Right renal cortex interstitium (tissue), 3 donors: Measurements from ENCODE around the gene RBM23. TPM values are rescaled to one million over a fixed set of nuclear protein-coding genes. Genes with fewer than 3 reads are reported as not detected.
"Not testable (repeated sequence)": the region's sequence is repeated elsewhere in the genome, so short reads cannot be mapped to it uniquely, and the experiment has no call there.

Experiments
- DNase-seq, 3 donors: peaks; one replicate each; pipeline ENCODE4 v3.0.0-alpha.2; 2013; ENCODE audit warnings: low read depth in 3 of 3, low spot score in 2 of 3
- polyA plus RNA-seq, 3 donors: library from polyadenylated mRNA; unstranded; fragments of 120-200 nt; gene quantifications; one replicate each; pipeline ENCODE4 v1.2.1, GENCODE V29; 2013; ENCODE audit not compliant: insufficient read length in 3 of 3

RBM23 gene
- polyA plus RNA-seq, 3 donors: 118 to 125 (median 119) TPM

DNA sequence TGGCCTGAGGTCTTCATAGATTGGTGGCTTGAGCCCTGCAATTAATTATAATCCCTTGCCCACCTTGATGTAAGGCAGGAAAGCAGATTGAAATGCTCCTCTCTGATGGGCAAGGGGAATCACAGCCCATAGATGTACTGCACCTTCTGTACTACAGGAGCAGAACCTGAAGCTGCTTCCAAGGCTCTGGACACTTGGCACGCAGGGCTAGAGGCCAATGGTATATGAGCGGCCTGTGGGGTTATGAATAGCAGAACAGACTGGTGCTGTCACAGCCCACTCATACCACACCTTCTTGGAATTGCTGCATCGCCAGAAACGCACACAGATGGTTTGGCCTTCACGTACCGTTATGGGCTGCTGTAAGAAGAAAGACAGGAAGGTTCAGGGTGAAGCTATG is 1.7 kb upstream of the RBM23 start:
- DNase-seq: no peak

DNA sequence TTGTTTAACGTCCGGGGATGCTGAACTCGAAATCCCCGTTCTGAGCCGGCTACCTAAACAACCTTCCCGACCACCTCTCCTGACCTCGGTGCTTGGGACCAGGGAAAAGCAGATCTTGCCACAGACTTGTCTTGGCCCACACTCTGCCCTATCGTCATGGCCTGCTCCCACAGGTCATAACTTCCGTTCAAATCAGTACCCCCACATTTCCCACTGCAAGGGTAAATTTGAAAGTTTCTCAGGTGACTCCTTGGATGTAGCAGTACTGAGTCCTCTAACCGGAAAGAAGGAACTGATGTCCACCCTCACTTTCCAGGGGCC is 612 bp upstream of the RBM23 start:
- DNase-seq: no peak

- DNase-seq: no peak
Observed at GRCh38 chr14:22915886-22916521, 2.9 kb downstream of the RBM23 start.

GRCh38 chr14:22914836-22915235 is 4.1 kb downstream of the RBM23 start:
- not testable (repeated sequence) for DNase-seq

DNA sequence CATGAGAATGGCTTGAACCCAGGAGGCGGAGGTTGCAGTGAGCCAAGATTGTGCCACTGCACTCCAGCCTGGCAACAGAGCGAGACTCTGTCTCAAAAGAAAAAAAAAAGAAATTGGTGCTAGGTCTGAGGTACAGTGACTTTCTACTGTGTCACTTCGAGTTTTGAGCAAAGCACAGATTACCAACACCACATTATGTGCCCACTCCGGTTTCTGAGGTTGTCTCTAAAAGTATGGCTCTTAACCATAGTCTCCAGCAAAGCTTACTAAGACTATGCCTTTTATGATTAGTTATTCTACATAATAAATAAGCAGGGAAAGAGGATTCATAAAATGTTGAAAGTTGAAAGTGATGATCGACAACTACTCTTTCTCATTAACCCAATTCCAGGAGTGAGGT is 8.0 kb downstream of the RBM23 start:
- no peak for DNase-seq

- DNase-seq: no peak
Observed at GRCh38 chr14:22908601-22909000, 10.3 kb downstream of the RBM23 start.

- no peak for DNase-seq
Observed at GRCh38 chr14:22907429-22907828, 11.5 kb downstream of the RBM23 start.

DNA sequence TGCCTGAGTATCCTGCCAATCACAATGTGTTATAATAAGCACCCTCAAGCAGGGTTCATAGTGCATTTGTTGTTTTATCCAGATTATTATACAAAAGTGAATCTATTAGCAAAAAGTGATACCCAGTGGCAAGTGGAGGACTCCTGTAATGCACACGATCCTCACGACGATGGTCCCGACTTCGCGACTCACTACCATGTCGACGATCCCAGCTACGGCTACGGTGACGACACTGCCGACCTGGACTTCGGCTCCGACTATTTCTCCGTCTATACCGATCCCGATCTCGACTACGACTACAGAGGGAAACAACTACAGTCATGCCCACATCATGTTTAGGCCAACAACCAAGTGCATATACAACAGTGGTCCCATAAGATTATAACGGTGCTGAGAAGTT is 12.9 kb downstream of the RBM23 start:
- no peak for DNase-seq

- DNase-seq: no peak
Observed at GRCh38 chr14:22905627-22906026, 13.3 kb downstream of the RBM23 start.

DNA sequence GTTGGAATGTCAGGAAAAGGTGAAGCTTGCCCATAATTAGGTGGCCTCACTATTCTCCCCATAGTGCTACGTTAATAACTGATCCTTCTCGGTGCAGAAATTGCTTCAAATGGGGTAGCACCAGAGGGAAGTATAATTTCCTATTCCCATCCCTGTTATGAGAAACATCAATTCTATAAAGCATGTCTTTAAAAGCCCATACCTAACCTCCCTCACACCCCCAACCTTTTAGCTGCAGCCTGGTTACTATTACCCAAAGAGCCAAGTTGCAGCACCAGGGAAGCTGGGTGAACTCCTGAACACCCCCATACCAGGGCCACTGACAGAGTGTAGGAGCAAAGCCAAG is 15.2 kb downstream of the RBM23 start:
- no peak for DNase-seq

GRCh38 chr14:22901799-22902198 is 17.1 kb downstream of the RBM23 start:
- DNase-seq: no peak

DNA sequence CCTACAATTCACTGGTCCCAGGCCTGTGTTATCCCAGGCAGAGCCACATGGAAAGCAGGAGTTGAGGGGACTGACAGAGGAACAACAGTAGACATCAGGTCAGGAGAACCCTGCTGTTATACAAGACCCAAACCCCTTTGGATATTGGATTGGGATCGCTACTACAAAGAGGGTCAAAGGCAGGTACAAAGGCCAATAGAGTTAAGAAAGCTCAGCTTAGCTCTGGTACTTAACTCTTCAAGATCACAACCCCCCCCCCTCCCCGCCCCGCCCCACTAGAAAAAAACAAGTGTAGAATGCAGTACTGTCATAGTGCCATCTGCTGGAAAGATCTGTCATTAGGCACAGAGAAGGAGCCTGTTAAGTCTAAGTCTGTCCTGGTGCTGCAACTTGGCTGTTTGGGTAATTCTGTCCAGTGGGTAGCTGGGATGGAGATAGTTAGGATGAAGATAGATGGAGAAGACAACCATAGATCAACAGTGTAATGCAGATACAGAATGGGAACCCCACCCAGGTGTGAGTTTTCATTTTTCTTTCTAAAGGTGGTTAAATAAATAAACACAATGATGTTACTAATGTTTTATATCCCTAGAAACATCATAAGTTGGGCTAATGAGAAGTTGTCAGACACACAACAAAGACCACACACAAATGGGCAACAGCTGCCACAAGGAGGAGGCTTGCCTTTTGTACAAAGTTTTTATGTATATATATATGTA is 18.7 kb downstream of the RBM23 start:
- DNase-seq: no peak

DNA sequence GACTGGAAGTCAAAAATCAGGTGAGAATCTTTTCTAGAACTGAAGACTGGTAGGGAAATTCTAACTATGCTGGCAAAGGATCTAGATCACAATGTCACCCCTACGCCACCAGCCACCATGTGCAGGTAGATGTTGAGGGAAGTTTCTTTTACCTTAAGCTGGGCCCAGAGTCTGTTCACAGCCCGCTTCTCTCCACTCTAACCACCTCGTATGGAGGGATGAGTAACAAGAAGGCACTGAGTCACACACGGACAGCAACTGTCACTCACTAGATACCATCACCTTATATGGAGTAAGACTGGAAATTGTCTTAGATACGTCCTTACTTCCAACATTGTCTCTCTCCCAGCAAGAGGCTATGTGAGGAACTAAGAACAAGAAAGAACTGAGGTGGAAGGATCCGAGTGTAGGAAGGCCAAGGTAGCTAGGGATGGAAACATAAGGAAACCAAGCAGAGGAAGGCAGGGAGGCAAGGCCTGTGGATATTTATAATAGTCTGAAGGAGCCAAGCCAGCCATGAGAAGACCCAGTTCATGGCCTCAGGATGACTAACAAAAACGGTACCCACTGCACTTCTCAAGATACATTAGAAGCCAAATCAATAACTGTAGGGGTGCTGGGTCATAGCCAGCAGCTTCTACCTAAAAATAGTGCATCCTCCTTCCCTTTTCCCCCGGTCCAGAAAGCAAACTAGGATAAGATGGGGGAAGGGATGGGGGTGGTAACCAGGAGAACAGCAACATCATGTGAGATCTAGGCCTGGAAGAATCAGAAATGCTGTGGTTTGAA is 20.5 kb downstream of the RBM23 start:
- DNase-seq: no peak

DNA sequence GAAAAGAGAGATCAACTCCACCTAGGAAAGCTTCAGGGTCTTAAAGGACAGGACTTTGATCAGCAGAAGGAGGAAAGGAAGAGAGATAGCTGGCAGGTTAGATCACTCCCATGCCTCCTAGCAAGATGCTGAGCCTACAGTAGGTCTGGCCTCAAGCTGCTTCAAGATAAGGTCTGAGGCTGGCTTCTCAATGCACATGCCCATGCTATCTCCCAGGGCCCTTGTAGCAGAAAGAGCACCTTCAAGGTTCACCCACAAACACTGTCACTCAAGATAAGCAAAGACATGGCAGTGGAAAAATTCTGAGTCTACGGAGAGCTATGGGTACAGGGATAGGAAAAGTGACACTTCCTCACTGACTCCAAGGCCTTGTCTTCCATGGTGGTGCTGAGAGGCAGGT is 21.6 kb downstream of the RBM23 start:
- DNase-seq: no peak

DNA sequence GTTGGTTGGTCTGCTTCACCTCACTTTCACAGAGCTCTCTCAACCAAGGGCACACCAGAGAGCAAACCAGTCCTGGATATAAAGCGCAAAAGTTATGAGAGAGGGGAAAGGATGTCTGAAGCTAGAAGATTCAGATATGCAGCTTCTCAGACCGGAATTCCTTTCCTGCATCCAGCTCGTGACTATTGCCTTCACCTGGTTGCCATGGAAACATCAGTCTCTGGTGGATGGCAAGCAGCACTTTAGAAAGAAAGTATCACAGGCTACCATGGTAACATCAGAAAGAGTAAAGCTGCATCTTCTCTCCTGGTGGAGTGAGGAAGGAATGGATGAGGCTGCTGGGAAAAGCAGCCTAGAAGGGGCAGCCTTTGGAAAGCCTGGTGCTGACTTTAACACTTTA is 22.2 kb downstream of the RBM23 start:
- no peak for DNase-seq

GRCh38 chr14:22896356-22896755 is 22.6 kb downstream of the RBM23 start:
- DNase-seq: no peak

DNA sequence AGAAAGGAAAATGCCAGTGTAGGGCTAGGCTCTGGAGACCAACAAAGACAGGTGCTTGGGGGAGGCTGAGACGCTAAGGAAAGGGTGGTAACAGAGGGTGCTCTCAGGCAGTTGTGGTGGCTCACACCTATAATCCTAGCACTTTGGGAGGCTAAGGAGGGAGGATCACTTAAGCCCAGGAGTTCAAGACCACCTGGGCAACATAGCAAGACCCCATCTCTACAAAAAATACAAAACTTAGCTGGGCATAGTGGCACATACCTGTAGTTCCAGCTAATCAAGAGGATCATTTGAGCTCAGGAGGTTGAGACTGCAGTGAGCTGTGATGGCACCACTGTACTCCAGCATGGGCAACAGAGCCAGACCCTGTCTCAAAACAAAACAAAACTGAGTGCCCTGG is 23.5 kb downstream of the RBM23 start:
- DNase-seq: no peak

- no peak for DNase-seq
Observed at GRCh38 chr14:22893706-22894105, 25.2 kb downstream of the RBM23 start.

- no peak for DNase-seq
Observed at GRCh38 chr14:22892488-22892887, 26.5 kb downstream of the RBM23 start.

DNA sequence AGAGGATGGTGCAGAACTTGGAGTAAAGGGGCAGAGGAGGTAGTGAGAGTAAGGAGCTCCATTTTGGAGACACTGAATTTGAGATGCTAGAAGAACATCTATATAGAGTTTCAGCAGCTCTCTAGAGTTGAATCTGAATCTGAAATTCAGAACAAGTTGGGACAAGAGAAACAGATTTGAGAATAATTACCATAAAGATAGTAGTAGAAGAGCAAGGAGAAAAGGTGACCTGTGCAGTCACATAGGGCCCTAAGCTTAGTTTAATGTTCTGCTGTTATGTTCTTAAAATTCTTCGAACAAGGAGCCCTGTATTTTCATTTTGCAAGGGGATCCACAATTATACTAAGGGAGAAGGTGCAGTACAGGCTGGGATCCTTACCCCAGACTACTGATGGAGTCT is 28.5 kb downstream of the RBM23 start:
- no peak for DNase-seq

DNA sequence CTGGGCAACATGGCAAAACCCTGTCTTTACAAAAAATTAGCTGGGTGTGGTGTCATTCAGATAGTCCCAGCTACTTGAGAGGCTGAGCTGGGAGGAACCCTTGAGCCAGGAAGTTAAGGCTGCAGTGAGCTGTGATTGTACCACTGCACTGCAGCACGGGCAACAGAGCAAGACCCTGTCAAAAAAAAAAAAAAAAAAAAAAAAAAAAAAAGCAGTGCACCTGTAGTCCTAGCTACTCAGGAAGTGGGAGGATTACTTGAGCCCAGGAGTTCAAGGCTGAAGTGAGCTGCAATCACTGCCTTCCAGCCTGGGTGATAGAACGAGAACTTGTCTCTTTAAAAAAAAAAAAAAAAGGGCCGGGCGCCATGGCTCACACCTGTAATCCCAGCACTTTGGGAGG is 30.3 kb downstream of the RBM23 start:
- DNase-seq: no peak

- no peak for DNase-seq
Observed at GRCh38 chr14:22887990-22888378, 31.0 kb downstream of the RBM23 start.
